GM18861 (cell line): ENCODE results near the gene GNAO1.

ENCODE experiments used
- ATAC-seq: cut with Tn5 transposase; IDR thresholded peaks from one replicate; pipeline ENCODE4 v1.9.1; 2021; ENCODE audit not compliant: unreplicated experiment

The GNAO1 gene

DNA sequence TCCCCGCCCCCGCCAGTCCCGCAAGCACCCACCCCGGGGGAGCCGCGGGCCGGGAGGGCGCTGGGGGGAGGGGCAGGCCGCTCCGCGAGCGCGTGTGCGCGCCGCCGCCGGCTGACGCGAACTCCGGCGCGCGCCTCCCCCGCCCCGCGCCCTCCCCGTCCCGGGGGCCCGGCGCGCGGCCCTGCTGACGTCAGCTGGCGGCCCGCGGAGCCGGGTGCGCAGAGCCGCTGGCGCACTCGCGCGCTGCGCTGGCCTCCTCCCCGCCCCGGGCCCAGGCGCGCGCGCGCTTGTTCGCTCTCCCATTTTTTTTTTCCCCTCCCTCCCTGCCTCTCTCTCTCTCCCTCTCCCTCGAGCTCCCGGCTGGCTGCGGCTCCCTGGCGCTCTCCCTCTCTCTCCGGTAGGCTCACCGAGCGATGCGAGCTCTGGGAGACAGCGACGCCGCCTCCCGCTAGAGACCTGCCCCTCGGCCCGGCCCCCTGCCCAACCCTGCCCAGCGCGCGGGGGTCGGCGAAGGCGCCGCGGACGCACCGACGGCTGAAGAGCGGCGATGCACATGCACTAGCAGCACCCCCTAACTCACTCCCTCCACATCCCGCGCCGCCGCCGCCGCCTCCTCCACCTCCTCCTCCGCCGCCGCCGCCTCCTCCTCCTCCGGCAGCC lies at the start of gene GNAO1:
GNAO1 (plus strand) TSS at position 334 of the 660 bp plus-strand sequence. CDS start 747 bp downstream, outside the sequence.
- ATAC-seq, result no peak

DNA sequence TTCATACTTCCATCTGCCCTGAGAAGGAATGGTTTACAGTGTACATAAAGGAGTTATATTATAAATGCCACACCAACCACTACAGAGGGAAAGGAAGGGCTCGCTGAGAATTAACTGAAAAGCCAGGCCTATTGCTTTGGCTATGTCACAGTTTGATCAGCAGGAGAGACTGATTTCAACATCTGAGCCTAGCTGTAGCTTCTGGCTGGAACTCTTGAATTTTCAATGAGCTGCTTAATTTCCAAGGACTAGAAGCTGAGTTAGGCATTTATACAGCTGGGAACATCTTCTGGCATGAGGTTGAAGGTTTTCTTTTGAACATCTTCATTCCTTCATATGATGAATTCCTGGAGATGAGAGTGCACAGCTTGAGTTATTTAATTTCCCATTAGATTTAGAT lies 47.6 kb upstream of the GNAO1 start:
- ATAC-seq, result no peak

DNA sequence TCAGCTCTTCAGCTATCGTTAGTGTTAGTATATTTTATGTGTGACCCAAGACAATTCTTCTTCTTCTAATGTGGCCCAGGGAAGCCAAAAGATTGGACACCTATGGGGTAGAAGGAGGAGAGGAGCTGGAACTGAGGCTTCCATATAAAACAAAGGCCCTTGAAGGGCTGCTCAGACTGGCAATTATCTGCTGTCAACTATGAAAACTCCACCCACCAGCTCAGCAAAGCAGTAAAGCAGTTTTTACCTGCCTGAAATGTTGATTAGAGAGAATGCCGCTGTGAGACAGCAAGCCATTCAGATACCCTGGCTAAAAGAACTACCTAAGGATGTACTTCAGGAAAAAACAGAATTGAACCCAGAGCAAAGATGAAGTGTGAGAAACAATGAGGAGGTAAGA lies 45.9 kb upstream of the GNAO1 start:
- ATAC-seq, result no peak

DNA sequence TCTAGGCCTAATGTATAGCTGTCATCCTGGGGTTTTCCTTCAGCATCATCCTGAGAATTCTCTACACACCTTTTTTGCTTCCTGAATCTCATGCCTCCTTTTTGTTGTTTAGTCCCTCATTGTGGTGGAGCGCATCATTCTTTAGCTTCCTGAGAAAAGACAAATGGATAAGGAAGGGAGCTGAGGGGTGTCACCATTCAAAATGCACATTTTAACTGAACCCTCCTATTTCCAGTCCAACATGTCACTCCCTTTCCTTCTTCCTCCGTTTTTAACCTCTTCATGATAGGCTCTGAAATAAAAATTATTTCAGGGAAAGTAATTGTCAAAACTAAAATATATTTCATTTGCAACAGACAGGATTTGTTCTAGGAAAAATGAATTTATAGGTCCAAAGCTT lies 39.7 kb upstream of the GNAO1 start:
- ATAC-seq, result no peak

DNA sequence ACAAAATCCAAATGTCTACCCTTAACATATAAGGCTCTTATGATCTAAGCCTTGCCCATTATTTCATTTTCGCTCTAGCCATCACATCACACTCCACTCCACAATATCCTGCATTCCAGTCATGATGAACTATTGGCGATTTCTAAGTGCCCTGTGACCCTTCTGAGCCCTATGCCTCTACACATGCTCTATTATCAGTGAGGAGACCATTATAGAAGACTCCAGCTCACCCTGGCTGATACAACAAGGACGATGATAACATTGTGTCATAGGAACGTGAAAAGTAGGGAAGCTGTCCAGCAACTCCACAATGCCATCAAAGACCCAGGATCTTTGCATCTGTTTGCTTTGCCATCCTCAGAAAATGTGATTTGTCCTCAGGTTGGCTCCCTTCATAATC lies 29.6 kb upstream of the GNAO1 start:
- no peak for ATAC-seq

DNA sequence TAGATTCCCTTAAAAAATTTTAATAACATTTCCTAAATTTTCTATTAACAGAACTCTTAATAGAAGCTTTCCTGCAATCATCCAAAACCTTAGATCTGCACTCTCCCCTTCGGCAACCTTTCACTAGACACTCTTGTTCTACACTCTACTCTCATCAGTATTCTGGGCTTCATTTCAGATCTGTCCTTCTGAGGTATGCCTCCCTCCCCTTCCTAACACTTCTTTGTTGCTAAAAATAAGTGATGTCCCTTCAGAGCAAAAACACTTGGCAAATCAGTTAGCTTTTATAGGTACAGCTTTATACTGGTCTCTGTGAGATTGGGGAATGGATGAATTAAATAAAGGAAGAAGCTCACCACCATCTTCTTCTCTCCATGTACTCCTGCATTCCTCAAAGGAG lies 28.2 kb upstream of the GNAO1 start:
- no peak for ATAC-seq

DNA sequence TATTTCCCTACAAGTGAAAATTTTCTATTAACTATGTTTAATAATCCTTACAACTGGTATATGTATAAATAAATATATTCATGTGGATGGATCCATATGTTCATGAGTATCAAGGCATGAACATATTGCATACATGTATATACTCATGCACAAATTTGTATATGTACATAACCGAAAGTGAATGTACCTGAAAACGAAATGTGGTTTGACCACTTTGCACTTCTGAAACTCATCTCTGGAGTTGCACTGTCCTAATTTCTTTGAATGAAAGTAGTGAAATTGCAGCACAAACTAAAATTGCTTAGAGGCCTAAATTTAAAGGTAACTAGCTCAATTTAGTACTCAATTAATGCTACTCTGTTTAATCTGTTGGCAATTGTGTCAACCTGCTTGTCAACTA lies 27.4 kb upstream of the GNAO1 start:
- ATAC-seq, result no peak

DNA sequence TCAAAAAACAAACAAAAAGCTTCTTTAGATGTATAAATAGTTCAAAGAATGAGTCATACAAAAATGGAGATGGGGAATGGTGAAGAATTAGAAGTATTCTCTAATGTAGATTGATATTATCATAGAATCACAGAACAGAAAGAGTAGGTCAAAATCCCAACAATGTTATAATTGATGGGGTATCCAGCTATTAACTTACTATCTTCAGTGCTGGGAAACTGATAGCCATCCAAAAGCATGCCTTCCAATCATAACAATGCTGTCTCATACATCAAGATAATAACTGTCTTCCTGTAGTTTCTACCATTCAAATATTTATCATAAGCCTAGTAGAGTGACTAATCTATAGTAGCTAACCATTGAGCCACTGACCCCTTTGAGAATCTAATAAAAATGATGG lies 26.7 kb upstream of the GNAO1 start:
- ATAC-seq, result no peak

DNA sequence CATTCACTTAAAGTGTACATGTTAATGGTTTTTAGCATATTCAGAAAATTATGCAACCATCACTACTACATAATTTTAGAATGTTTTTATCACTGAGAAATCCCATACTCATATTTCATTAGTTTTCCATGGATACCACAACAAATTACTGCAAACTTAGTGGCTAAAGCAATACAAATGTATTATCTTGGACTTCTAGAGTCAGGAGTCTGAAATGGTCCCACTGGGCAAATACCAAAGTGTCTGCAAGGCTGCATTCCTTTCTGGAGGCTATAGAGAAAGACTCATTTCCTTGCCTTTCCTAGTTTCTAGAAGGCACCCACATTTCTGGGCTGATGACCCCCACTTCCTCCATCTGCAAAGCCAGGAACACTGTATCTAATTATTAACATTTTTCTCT lies 16.9 kb upstream of the GNAO1 start:
- no peak for ATAC-seq

DNA sequence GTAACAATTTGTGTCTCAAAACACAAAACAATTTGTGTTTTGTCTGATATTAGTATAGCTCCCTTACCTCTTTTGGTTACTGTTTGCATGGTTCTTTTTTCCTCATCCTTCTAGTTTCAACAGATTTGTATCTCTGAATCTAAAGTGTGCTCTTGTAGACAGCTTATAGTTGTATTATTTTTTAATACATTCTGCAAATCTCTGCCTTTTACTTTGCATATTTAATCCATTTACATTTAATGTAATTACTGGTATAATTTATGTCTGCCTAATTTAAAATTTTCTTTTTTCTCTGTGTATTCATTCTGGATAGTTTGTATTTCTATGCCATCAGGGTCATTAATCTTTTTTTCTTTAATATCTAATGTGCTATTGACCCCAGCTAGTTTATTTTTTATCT lies 9.9 kb upstream of the GNAO1 start:
- ATAC-seq, result no peak

DNA sequence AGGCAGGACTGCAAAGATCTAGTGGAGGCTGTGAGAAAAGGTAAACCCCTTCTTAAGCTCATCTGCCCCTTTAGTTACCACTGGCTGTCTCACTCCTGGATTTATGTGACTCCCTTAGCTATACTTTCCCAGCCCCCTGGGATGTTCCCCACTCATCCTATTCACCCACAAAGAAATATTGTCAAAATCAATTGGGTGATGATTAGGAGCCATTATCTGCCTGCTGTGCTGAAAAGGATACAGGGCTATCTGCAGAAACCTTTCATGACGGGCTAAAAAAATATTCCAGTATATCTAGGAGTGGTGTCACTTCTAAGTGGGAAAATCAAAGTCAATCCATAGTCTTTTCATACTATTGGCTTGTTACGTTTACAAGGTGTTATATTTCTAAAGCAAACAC lies 8.0 kb upstream of the GNAO1 start:
- ATAC-seq, result no peak

DNA sequence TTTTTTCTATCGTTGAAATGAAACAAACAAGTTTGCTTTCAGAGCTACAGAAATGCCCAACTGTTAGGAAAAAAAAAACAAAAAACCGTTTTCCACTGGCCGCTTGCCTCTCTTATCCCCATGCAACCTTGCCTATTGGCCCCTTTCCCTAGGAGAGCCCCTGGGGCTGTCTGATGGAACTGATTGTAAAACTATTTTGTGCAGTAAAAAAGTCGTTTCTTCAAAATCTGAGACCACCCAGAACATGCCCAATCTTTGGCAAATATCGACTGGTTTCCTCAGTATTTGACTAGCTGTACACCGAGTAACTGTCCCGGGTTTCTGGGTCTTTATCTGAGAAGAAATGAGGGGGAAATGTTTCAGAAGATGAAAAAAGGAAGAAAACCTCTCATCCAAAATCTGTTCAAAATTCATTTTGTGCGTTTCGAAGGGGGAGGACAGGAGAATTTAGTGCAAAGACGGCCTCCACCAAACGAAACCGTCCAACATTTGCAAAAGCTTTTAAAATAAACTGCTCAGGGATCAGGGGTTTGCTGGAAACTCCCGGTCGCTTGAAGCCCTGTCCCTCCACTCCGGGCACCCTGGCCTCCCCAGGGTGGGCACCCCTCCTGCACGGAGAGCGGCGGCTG lies 1.1 kb upstream of the GNAO1 start:
- ATAC-seq, result no peak

DNA sequence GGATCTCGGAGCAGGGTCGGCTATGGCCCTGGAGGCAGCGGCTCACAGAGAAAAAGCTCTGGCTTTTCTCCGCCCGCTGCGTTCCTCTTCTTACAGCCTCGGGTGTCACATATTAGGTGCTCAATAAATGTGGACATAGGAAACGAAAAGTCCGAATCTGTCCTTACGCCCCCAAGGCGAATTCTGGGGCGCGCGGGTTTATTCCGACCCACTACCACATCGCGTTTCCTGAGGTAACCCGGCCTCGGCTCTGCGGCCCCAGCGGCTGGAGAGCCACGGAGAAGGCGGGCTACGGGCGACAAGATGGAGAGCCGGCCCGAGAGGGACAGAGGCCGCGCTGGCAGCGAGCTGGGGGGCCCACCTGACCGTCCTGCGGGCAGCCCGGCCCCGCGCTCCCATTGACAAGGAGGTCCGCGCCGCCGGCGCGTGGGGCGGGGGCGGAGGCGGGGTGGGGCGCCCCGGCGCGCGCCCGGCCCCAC lies 573 bp upstream of the GNAO1 start:
- ATAC-seq, result no peak

DNA sequence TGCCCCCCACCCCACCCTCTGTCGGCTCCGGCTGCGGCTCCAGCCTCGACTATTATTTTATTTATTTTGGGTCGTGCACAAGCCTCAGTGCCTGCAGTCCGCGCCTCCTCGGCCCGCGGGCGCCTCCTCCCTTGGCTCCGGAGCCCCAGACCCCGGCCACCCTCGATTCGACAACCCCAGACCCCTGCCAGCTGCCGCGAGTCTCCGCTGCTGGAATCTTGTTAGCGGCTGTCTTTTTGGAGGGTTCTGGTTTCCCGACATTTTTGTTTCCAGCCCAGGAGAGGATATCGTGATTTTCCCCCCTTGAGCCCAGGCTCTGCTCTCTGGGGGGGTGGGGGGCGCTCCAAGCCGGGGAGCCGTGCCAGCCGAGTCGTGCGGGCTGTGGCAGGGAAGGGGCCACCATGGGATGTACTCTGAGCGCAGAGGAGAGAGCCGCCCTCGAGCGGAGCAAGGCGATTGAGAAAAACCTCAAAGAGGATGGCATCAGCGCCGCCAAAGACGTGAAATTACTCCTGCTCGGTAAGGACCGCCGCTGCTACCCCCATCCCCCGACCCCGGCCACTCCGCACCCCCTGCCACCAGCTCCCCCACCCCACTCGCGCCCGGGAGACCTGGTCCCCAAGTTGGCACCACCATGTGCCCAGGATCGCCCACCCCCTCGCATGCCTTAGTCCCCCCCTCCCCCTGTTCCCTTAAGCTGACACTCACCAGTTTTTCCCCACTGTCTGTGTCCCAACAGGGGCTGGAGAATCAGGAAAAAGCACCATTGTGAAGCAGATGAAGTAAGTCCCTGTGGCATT lies 746 bp downstream of the GNAO1 start:
- no peak for ATAC-seq

DNA sequence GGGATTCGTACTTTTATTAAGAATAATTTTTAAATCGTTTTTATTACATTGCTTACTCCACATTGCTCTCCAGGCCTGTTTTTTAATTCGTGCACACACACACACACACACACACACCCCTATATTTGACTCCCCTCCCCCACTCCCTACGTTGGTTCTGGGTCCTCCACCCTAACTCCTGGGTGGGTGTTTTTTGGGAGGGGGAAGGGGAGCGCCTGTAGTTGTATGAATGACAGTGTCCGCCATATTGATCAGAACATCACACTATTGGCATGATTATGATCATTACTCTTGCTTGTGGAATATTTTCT lies 1.3 kb downstream of the GNAO1 start:
- ATAC-seq, result no peak

DNA sequence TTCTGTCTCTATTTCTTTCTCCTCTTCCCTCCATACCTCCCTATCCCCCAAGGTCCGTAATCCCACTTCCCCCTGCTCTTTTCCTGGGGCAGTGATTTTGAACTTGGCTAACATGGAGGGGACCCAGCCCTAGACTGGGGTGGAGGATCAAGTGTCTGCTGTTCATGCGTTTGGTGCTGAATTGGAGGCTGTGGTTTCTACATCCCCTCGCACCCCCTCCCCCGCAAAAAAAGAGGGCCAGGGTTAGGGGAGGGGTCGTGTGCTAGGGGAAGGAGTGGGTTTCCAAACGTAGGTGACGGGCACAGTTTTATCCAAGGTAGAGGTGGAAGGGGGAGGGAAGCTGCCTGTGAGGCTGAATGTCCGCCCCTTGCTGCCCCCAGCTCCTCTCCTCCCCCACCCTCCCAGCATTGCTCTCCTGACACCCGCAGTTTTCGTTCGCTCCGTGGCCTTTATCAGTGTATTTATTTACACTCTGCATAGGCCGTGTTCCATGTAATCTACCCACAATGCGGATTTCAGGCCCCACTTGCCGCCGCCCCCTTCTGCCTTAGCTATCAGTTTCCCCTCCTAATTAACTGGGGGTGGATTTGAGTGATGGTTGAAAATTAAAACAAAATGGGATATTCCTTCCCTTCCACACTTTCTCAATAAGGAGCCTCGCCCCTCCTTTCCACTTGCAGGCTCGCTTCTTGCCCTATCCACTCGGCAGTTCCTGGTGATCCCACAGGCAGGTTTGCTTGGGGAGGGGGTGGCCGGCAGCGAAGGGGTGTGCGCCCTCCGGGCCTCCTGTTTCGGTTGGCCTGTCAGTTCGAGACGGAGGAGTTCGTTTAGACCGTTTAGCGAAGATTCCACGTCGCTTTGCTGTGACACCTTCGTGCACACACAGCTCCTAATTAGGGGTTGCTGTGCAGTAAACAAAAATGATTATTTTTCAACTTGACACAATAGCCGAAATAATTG lies 2.0 kb downstream of the GNAO1 start:
- ATAC-seq, result no peak

DNA sequence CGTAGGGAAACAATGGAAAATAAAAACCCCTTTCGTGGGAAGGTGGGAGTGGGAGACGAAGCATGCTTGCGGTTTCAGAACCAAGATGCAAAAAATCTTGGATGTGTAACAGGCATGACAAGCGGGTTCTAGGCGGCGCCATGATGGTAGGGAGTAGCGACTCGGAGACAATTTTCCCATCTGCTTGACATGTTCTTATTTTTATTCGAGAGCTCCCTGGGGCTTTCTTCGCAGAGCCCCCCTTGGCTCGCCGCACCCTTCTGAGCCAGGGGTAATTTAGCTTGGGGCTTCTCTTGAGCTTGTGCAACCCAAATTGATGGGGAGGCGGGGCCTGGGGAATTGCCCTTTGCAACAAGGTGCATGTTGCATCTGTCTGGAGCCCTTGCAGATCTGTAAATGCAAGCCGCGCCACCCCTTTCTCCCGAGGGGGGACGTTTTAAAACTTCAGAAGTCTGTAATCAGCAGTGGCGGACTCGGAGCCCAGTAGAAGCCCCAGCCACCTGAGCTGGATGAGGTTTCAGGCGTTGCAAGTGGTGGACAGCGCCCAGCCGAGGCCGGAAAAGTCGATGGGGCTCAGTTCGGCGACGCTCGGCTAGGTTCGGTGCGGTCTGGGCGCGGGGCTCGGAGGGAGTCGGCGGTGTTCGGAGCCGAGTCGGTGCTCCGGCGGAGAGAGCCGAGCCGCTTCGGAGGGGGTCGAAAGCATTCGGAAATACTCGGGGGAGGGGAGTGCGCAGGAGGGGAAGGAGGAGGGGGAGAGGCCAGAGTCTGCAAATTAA lies 2.9 kb downstream of the GNAO1 start:
- ATAC-seq, result no peak

DNA sequence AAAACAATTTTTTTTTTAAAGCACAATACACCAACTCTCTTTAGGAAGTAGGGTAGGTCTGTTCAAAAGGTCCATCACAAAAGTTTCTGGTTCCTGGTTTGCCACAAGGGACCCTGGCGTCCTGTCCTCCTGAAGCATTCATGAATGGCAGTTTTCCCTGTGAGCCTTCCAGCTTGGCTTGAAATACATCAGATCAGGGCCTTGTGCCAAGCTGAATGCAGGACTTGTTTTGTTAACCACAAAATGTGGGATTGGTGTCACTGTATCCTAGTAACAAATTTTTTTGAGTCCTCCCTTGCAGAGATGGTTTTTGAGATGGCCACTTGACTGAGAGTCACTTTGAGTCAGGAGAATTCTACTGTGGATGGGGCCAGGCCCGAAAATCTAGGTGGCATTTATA lies 3.9 kb downstream of the GNAO1 start:
- no peak for ATAC-seq

DNA sequence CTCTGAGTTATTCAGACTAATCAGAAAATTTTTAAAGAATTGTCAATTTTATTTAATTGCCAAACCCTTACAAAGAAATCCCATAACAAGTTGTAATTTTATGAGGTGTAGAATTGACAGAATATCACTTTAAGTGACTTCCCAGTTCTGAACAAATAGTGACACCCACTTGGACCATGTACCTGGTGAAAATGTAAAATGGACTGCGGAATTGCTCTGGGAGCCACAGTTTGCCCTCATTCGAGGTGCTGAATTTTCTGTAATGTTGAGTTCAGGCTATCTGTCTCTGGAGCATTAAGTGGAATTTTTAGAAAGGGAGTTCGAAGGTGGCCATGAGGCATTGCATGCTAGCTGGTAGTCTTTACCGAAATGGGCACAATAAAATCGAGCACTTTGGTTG lies 5.1 kb downstream of the GNAO1 start:
- no peak for ATAC-seq

DNA sequence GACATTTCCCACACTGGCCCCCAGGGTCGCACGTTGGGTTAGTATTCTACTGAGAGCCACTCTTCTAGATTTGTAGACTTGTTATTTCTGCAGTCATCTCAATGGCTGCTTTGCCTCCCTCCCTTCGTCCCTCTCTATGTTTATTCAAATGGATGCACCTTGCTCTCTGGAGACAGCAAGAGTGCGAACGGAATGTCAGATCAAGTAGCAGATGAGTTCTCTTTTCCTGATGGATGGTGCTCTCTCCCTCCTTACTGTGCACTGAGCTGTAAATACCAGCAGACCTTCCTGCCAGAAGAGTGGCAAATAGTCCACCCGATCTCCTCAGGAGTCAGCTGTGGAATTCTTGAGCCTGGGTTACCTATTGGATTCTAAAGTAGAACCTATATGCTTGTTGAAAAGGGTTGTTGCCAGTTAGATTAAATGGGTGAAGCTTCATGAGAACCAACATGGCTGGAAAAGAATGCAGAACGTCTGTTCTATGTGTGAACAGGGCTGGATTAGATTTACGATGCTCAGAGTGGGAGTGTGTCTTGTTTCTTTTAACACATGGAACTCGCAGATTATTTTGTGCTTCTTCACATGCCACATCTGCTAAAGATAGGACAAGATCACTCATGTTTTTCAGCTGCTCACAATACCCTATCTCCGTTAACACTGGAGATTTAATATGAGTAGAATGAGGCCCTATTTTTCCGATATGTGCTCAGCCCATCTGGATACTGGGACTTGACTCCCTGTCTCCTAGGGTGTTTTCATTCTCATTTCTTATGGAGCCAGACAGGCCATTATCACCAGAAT lies 6.1 kb downstream of the GNAO1 start:
- no peak for ATAC-seq
